Endothelial cell (in vitro differentiated cells): ENCODE data around the gene STAB2. TPM values are rescaled to one million over a fixed set of nuclear protein-coding genes. Genes with fewer than 3 reads are reported as not detected.

Experiments used
- DNase-seq: peaks from one replicate; pipeline ENCODE4 v3.0.0; 2021; ENCODE audit warnings: low spot score
- H3K27ac Mint-ChIP-seq: one replicate; pipeline ENCODE4 v1.8.0; 2021; ENCODE audit warnings: mixed read lengths, inconsistent platforms; ENCODE audit not compliant: unreplicated experiment
- H3K27me3 Mint-ChIP-seq: one replicate; pipeline ENCODE4 v1.8.0; 2021; ENCODE audit warnings: mild to moderate bottlenecking, moderate library complexity, mixed read lengths, inconsistent platforms; ENCODE audit not compliant: unreplicated experiment
- H3K36me3 Mint-ChIP-seq: one replicate; pipeline ENCODE4 v1.8.0; 2021; ENCODE audit warnings: mild to moderate bottlenecking, low read depth, mixed read lengths, inconsistent platforms; ENCODE audit not compliant: unreplicated experiment
- H3K4me1 Mint-ChIP-seq: one replicate; pipeline ENCODE4 v1.8.0; 2021; ENCODE audit warnings: mild to moderate bottlenecking, mixed read lengths, inconsistent platforms; ENCODE audit not compliant: unreplicated experiment
- H3K4me3 Mint-ChIP-seq: one replicate; pipeline ENCODE4 v1.8.0; 2021; ENCODE audit warnings: mild to moderate bottlenecking, mixed read lengths, inconsistent platforms; ENCODE audit not compliant: unreplicated experiment
- H3K9me3 Mint-ChIP-seq: one replicate; pipeline ENCODE4 v1.8.0; 2021; ENCODE audit warnings: mixed read lengths, inconsistent platforms; ENCODE audit not compliant: unreplicated experiment
- total RNA-seq: library from RNA; stranded (reverse); fragmentation: NEBNext Ultra II Directional; extraction: Animal tissue kit (Norgen Biotek cat#: 25700); gene quantifications from one replicate; pipeline ENCODE4 v1.2.1, GENCODE V29; 2021; ENCODE audit not compliant: unreplicated experiment
- TF ChIP-seq, protein P1 (sequence below): fragments of 200-600 bp; sonication (generic); IDR thresholded peaks from one replicate; pipeline ENCODE4 v1.5.0; 2021; ENCODE audit warnings: antibody characterized with exemption; ENCODE audit not compliant: unreplicated experiment

Gene STAB2
- total RNA-seq, 1 donor from 2014 or later, result 0.10 TPM

DNA sequence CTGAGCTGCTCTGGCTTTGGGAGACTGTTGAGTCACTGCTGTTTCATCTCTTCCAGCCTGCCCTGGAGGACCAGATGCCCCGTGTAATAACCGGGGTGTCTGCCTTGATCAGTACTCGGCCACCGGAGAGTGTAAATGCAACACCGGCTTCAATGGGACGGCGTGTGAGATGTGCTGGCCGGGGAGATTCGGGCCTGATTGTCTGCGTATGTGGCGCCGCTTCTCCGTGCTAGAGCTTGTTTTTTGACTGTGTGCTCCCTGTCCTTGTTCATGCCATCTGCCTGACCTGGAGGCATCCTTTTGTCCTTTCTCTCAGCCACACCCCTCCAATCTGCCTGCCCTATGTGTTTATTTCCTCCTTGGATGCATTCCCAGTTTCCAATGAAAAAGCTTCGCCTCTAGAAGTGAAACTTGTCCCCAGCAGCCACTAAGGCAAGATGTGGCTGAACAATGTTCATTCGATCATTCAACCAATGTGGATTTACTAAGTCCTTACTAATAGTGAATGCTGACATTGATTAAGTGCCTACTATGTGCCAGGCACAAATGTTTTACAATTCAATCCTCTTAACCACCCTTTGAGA is 155.4 kb downstream of the STAB2 start:
- H3K9me3 Mint-ChIP-seq, result no peaks in the 10 kb centered on the region
- no peak overlapping the region for H3K27ac Mint-ChIP-seq
- H3K36me3 Mint-ChIP-seq, result no peaks in the 10 kb centered on the region
- TF ChIP-seq, protein P1, sequence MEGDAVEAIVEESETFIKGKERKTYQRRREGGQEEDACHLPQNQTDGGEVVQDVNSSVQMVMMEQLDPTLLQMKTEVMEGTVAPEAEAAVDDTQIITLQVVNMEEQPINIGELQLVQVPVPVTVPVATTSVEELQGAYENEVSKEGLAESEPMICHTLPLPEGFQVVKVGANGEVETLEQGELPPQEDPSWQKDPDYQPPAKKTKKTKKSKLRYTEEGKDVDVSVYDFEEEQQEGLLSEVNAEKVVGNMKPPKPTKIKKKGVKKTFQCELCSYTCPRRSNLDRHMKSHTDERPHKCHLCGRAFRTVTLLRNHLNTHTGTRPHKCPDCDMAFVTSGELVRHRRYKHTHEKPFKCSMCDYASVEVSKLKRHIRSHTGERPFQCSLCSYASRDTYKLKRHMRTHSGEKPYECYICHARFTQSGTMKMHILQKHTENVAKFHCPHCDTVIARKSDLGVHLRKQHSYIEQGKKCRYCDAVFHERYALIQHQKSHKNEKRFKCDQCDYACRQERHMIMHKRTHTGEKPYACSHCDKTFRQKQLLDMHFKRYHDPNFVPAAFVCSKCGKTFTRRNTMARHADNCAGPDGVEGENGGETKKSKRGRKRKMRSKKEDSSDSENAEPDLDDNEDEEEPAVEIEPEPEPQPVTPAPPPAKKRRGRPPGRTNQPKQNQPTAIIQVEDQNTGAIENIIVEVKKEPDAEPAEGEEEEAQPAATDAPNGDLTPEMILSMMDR, result no peak
- no peak for DNase-seq
- H3K27me3 Mint-ChIP-seq, result peaks cover 2% of the 10 kb centered on the region
- H3K4me1 Mint-ChIP-seq, result no peaks in the 10 kb centered on the region
- no peak overlapping the region for H3K4me3 Mint-ChIP-seq

DNA sequence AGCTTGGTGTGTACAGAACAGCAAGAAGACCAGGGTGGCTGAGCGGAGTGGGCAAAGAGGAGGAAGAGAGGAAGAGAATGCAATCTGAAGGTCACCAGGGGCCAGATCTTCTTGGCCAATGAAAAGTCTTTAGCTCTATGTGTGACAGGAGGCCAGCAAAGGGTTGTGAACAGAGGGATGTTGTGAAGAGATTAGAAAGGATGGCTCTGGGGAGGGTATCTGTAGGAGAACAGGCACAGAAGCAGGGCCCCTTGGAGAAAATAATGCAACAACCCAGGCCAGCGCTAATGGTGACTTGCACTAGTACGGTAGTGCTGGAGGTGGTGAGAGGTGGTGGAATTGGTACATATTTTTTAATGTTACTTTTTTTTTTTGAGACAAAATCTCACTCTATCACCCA is 156.7 kb downstream of the STAB2 start:
- Mint-ChIP-seq H3K4me1 (no peaks in the 10 kb centered on the region), H3K27me3 (peaks cover 4% of the 10 kb centered on the region), H3K9me3 (no peaks in the 10 kb centered on the region), H3K36me3 (no peaks in the 10 kb centered on the region), H3K4me3 (no peak overlapping the region), H3K27ac (no peak overlapping the region)
- no peak for DNase-seq
- TF ChIP-seq, protein P1, result no peak

DNA sequence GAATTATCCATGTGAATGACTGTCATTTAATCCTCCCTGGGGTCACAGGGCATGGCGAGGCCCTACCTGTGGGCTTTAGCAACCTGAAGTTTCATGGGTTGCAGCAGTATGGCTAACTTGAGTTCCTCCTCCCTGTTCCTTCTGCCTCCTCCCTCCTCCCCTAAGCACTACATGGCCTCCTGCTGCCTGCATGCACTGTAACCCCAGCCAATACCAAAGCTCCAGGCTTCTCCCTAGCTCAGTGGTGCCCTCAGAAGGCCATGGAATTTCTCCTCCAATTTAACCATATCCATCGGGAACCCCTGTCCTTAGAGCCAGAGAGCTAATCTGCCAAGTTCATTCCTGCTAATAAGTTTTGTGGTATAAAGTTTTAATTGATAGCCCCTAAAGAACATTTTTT is 158.9 kb downstream of the STAB2 start:
- no peak overlapping the region for H3K27ac Mint-ChIP-seq
- no peaks in the 10 kb centered on the region for H3K9me3 Mint-ChIP-seq
- no peaks in the 10 kb centered on the region for H3K4me1 Mint-ChIP-seq
- peaks cover 4% of the 10 kb centered on the region for H3K27me3 Mint-ChIP-seq
- H3K36me3 Mint-ChIP-seq, result no peaks in the 10 kb centered on the region
- no peak overlapping the region for H3K4me3 Mint-ChIP-seq
- TF ChIP-seq, protein P1, result no peak
- DNase-seq, result no peak

DNA sequence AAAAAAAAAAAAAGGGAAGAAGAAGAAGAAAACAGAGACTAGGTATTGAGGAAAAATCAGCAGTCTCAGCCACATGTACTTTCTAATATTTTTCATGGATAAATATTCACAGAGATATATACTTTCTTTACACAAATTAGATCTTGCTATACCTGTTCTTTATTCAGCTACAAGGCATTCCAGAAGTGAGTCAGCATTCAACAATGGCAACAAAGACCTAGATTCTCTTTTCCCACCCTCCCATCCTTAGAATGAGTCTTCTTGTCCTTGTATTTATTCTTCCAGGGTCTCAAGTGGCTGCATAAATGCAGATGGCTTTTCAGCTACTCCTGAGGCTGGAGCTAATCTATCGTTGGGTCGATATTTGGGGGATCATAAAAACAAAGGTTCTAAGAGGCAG is 160.9 kb downstream of the STAB2 start:
- DNase-seq, result no peak
- Mint-ChIP-seq H3K4me3 (no peak overlapping the region), H3K9me3 (no peaks in the 10 kb centered on the region), H3K4me1 (no peaks in the 10 kb centered on the region), H3K27ac (no peak overlapping the region), H3K27me3 (peaks cover 4% of the 10 kb centered on the region), H3K36me3 (no peaks in the 10 kb centered on the region)
- TF ChIP-seq, protein P1, result no peak

DNA sequence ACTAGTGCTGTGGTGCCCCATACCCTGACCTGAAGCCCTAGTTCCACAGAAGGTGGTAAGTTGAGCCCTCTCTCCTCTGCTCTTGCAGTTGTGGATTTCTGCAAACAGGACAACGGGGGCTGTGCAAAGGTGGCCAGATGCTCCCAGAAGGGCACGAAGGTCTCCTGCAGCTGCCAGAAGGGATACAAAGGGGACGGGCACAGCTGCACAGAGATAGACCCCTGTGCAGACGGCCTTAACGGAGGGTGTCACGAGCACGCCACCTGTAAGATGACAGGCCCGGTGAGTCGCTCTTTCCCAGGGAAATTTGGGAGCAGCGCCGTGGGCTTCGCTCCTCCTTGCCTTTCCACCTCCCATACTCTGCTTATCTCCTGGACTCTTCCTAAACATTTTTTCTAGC is 161.8 kb downstream of the STAB2 start:
- peaks cover 2% of the 10 kb centered on the region for H3K27me3 Mint-ChIP-seq
- H3K4me3 Mint-ChIP-seq, result no peak overlapping the region
- no peak overlapping the region for H3K27ac Mint-ChIP-seq
- no peaks in the 10 kb centered on the region for H3K9me3 Mint-ChIP-seq
- no peaks in the 10 kb centered on the region for H3K36me3 Mint-ChIP-seq
- no peak for DNase-seq
- no peaks in the 10 kb centered on the region for H3K4me1 Mint-ChIP-seq
- TF ChIP-seq, protein P1, result no peak
